Parathyroid adenoma (tissue), 2 donors: ENCODE measurements around the gene TBC1D22A.

ENCODE experiments used
- H2AFZ ChIP-seq: fragments of 300-600 bp; sonication (generic); one replicate; pipeline ENCODE4 v1.7.0; 2017; ENCODE audit warnings: antibody characterized with exemption, mild to moderate bottlenecking
- H3K27ac ChIP-seq: fragments of 300-600 bp; sonication (generic); one replicate; pipeline ENCODE4 v1.7.0; 2017
- H3K27me3 ChIP-seq: fragments of 300-600 bp; sonication (generic); one replicate; pipeline ENCODE4 v1.7.0; 2017; ENCODE audit warnings: low read length; ENCODE audit not compliant: control insufficient read depth, insufficient read depth
- H3K36me3 ChIP-seq: fragments of 300-600 bp; sonication (generic); one replicate; pipeline ENCODE4 v1.7.0; 2017; ENCODE audit warnings: low read length; ENCODE audit not compliant: control insufficient read depth, insufficient read depth
- H3K4me1 ChIP-seq: fragments of 300-600 bp; sonication (generic); one replicate; pipeline ENCODE4 v1.7.0; 2017; ENCODE audit warnings: control low read depth
- H3K4me2 ChIP-seq: fragments of 300-600 bp; sonication (generic); one replicate; pipeline ENCODE4 v1.7.0; 2017; ENCODE audit warnings: low read length
- H3K4me3 ChIP-seq: fragments of 300-600 bp; sonication (generic); one replicate; pipeline ENCODE4 v1.7.0; 2017; ENCODE audit warnings: low read depth, low read length
- H3K79me2 ChIP-seq: fragments of 300-600 bp; sonication (generic); one replicate; pipeline ENCODE4 v1.7.0; 2017; ENCODE audit warnings: control low read depth
- H3K9ac ChIP-seq: fragments of 300-600 bp; sonication (generic); one replicate; pipeline ENCODE4 v1.7.0; 2017; ENCODE audit warnings: mild to moderate bottlenecking
- H3K9me3 ChIP-seq: fragments of 300-600 bp; sonication (generic); one replicate; pipeline ENCODE4 v1.7.0; 2017; ENCODE audit warnings: low read length; ENCODE audit not compliant: control insufficient read depth
- TF ChIP-seq, protein P1 (sequence below): fragments of 300-600 bp; sonication (generic); IDR thresholded peaks from one replicate; pipeline ENCODE4 v1.7.0; 2017; ENCODE audit warnings: antibody characterized with exemption, mild to moderate bottlenecking
- donor health status: primary hyperparathyroidism.

Gene TBC1D22A

DNA sequence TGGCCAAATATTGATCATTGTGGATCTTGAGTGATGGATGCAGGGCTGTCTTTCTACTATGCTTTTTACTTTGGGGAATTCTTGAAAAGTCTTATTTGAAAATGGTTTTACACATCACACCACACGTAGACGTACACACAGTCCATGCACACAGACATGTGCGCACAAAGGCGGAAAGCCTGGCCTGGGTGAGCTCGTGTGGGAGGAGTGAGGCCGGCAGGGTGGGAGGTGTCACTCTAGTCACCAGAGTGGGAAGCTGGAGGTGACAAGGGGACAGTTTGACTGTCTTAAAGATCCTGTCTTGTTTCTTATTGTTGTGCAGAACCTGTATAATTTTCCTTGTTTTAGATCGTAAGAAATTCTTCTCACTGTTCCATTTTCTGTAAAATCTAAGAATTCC, 326.9 kb downstream of the TBC1D22A start:
- Histone ChIP-seq H3K4me2 (no peak overlapping the region), H3K4me1 (no peaks in the 10 kb centered on the region), H3K9me3 (no peaks in the 10 kb centered on the region), H3K27ac (no peak overlapping the region), H3K79me2 (no peaks in the 10 kb centered on the region), H3K27me3 (no peaks in the 10 kb centered on the region), H2AFZ (no peak overlapping the region), H3K36me3 (no peaks in the 10 kb centered on the region), H3K9ac (no peak overlapping the region), H3K4me3 (no peak overlapping the region)
- TF ChIP-seq, protein P1, sequence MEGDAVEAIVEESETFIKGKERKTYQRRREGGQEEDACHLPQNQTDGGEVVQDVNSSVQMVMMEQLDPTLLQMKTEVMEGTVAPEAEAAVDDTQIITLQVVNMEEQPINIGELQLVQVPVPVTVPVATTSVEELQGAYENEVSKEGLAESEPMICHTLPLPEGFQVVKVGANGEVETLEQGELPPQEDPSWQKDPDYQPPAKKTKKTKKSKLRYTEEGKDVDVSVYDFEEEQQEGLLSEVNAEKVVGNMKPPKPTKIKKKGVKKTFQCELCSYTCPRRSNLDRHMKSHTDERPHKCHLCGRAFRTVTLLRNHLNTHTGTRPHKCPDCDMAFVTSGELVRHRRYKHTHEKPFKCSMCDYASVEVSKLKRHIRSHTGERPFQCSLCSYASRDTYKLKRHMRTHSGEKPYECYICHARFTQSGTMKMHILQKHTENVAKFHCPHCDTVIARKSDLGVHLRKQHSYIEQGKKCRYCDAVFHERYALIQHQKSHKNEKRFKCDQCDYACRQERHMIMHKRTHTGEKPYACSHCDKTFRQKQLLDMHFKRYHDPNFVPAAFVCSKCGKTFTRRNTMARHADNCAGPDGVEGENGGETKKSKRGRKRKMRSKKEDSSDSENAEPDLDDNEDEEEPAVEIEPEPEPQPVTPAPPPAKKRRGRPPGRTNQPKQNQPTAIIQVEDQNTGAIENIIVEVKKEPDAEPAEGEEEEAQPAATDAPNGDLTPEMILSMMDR, result no peak

GRCh38 chr22:47089796-47090460, 327.5 kb downstream of the TBC1D22A start:
- no peaks in the 10 kb centered on the region for H3K9me3 ChIP-seq
- H3K9ac ChIP-seq, result no peak overlapping the region
- peak overlapping the region; percentile 75 for H3K4me2 ChIP-seq
- H3K79me2 ChIP-seq, result no peaks in the 10 kb centered on the region
- TF ChIP-seq, protein P1, result no peak
- no peaks in the 10 kb centered on the region for H3K27me3 ChIP-seq
- H2AFZ ChIP-seq, result no peak overlapping the region
- no peak overlapping the region for H3K4me3 ChIP-seq
- no peaks in the 10 kb centered on the region for H3K36me3 ChIP-seq
- no peak overlapping the region for H3K27ac ChIP-seq
- H3K4me1 ChIP-seq, result no peaks in the 10 kb centered on the region

DNA sequence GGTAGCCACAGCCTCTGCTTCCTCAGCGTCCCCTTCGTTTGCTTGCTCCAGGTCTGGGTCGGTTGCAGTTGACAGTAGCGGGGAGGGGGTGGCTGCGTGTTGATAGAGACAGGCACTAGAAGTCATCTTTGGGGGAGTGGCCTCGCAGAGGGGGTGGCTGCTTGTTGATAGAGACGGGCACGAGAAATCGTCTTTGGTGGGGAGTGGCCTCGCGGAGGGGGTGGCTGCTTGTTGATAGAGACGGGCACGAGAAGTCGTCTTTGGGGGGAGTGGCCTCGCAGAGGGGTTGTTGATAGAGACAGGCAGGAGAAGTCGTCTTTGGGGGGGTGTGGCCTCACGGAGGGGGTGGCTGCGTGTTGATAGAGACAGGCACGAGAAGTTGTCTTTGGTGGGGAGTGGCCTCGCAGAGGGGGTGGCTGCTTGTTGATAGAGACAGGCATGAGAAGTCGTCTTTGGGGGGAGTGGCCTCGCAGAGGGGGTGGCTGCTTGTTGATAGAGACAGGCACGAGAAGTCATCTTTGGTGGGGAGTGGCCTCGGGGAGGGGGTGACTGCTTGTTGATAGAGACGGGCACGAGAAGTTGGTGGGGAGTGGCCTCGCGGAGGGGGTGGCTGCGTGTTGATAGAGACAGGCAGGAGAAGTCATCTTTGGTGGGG, 328.3 kb downstream of the TBC1D22A start:
- TF ChIP-seq, protein P1, result no peak
- Histone ChIP-seq H3K4me1 (no peaks in the 10 kb centered on the region), H3K9me3 (no peaks in the 10 kb centered on the region), H3K4me2 (peak overlapping the region; percentile 75), H3K9ac (no peak overlapping the region), H3K27ac (no peak overlapping the region), H3K27me3 (no peaks in the 10 kb centered on the region), H3K4me3 (peak overlapping the region; percentile 44), H2AFZ (peak overlapping the region; percentile 66), H3K79me2 (no peaks in the 10 kb centered on the region), H3K36me3 (no peaks in the 10 kb centered on the region)

DNA sequence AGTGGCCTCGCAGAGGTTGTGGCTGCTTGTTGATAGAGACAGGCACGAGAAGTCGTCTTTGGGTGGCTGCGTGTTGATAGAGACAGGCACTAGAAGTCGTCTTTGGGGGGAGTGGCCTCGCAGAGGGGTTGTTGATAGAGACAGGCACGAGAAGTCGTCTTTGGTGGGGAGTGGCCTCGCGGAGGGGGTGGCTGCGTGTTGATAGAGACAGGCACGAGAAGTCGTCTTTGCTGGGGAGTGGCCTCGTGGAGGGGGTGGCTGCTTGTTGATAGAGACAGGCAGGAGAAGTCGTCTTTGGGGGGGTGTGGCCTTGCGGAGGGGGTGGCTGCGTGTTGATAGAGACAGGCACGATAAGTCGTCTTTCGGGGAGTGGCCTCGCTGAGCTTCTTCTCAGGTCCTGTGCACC, 328.8 kb downstream of the TBC1D22A start:
- H3K4me3 ChIP-seq, result peak overlapping the region; percentile 44
- H3K9ac ChIP-seq, result no peak overlapping the region
- H3K9me3 ChIP-seq, result no peaks in the 10 kb centered on the region
- H3K4me2 ChIP-seq, result peak overlapping the region; percentile 75
- no peaks in the 10 kb centered on the region for H3K27me3 ChIP-seq
- H2AFZ ChIP-seq, result peak overlapping the region; percentile 66
- TF ChIP-seq, protein P1, result no peak
- no peak overlapping the region for H3K27ac ChIP-seq
- H3K4me1 ChIP-seq, result no peaks in the 10 kb centered on the region
- H3K79me2 ChIP-seq, result no peaks in the 10 kb centered on the region
- no peaks in the 10 kb centered on the region for H3K36me3 ChIP-seq
